Measurements from ENCODE around the gene LRRC37B. TPM values are rescaled to one million over a fixed set of nuclear protein-coding genes. Genes with fewer than 3 reads are reported as not detected.
"Not testable (repeated sequence)": the region's sequence is repeated elsewhere in the genome, so short reads cannot be mapped to it uniquely, and the experiment has no call there.

Gene LRRC37B
- total RNA-seq, 1 experiment from 2014 or later, result 19.1 TPM

DNA sequence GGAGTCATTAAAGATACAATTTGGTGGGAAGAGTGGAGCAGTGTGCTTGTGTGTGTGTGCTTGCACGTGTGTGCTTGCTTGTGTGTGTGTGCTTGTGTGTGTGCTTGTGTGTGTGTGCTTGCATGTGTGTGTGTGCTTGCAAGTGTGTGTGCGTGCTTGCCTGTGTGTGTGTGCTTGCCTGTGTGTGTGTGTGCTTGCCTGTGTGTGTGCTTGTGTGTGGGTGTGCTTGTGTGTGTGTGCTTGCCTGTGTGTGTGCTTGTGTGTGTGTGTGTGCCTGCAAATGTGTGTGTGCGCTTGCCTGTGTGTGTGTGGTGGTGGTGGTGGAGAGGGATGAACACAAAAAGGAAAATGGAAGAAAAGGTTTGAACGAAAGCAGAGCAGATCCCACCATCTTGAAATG is 20.1 kb downstream of the LRRC37B start:
- Histone ChIP-seq H4K8ac (replicated peaks; ENCODE audit: insufficient read length, low read depth, low read length) (peak overlapping the region; percentile 56), H2BK5ac (ENCODE audit: insufficient read length, low read length) (peak overlapping the region; percentile 24), H3K18ac (ENCODE audit: insufficient read length, low read depth, low read length) (peak overlapping the region; percentile 84)
- H3K4ac ChIP-seq (ENCODE audit: low read depth, low read length); H3K79me2 ChIP-seq (ENCODE audit: insufficient read depth, low read length); H4K5ac ChIP-seq (ENCODE audit: insufficient read length, low read depth, low read length); H3K9me3 ChIP-seq (ENCODE audit: control insufficient read depth, low read depth, low read length); H3K4me2 ChIP-seq (ENCODE audit: insufficient read depth, insufficient read length, low read length); H3K4me1 ChIP-seq (ENCODE audit: insufficient read depth, low read length); H4K20me1 ChIP-seq (ENCODE audit: control insufficient read depth, insufficient read depth, insufficient read length); H3K9ac ChIP-seq (ENCODE audit: extremely low read depth, insufficient read length, low read length); H3K4me1 Mint-ChIP-seq; H2AK5ac ChIP-seq (ENCODE audit: insufficient read length, low read length); H2BK15ac ChIP-seq (ENCODE audit: low read depth, low read length); H2BK120ac ChIP-seq (ENCODE audit: low read depth, low read length, poor library complexity, severe bottlenecking); H3K27me3 ChIP-seq (ENCODE audit: insufficient read depth, low read length); H3K23ac ChIP-seq (ENCODE audit: insufficient read length, low read depth, low read length); H3T11ph ChIP-seq (ENCODE audit: low read length); H3K9me3 Mint-ChIP-seq; H3K27me3 Mint-ChIP-seq (ENCODE audit: low read depth); H3K23me2 ChIP-seq (ENCODE audit: insufficient read length, low read depth, low read length, poor library complexity, severe bottlenecking); DNase-seq; H2AFZ ChIP-seq (ENCODE audit: low read length); H3K14ac ChIP-seq (ENCODE audit: insufficient read depth, low read length); H2BK12ac ChIP-seq (ENCODE audit: insufficient read length, low read depth, low read length); H2BK20ac ChIP-seq (ENCODE audit: low read depth, low read length, poor library complexity, severe bottlenecking); H4K91ac ChIP-seq (ENCODE audit: insufficient read length, low read depth, low read length); H3K27ac ChIP-seq (ENCODE audit: insufficient read length, low read depth, low read length); H3K4me3 Mint-ChIP-seq; H3K79me1 ChIP-seq (ENCODE audit: insufficient read depth, low read depth, low read length, poor library complexity, severe bottlenecking); H3K56ac ChIP-seq (ENCODE audit: insufficient read length, low read depth, low read length): not testable (repeated sequence)
- peak overlapping the region; percentile 10 to 59 (median 50); a peak in 5 of 7 replicates for H3K27ac Mint-ChIP-seq
- WGBS (ENCODE audit: extremely low coverage, insufficient read length, low lambda C conversion rate), result no CpG with 5 or more reads among the region's 4 CpGs
- peaks cover 3 to 12% (median 9%) of the 10 kb centered on the region in 3 experiments; a peak in 5 of 7 replicates for H3K36me3 Mint-ChIP-seq (ENCODE audit: insufficient read depth in 1 of 3, low read depth in 3 of 3)

All from H9 (cell line).